Measurements from ENCODE around the gene POLR1A. TPM values are rescaled to one million over a fixed set of nuclear protein-coding genes. Genes with fewer than 3 reads are reported as not detected.
A peak's percentile ranks its signal among the peaks of the same experiment; 100 is the strongest.
"Not testable (repeated sequence)": the region's sequence is repeated elsewhere in the genome, so short reads cannot be mapped to it uniquely, and the experiment has no call there.

The POLR1A gene
- total RNA-seq, 1 donor from 2014 or later: 45.2 TPM

DNA sequence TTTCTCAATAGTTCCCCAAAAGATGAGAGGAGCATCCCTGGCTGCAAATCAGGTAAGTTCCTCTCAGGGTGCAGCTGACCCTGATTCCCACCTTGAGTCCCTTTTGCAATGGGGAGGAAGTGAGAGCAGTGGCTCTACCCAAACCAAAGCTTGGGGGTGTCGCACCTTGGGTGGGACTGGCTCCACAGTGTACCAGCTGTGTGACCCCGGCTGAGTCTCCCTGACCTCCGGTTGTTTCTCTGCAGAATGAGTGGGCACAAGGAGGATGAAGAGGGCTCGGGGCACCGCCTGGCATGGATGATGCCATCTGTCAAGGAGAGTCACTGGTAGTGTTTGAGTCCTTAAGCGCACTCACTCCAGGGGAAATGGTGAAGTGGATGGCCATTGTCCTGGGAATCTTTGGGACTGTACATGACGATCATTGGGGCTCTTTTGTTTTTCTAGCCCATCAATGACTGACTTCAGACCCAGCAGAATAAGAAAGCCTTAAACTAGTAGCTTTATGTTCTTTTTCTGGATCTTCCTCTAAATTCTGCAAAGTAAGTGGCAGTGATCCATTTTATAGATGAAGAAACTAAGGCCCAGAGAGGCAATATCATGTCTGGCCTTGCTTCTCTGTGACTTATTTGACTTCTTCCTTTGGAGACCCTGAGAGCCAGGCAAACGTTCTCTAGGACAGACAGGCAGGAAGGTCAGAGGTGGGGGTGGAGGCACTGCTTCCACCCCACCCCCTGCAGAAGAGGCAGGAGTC, 110.6 kb downstream of the POLR1A start:
- H3K4me1 Mint-ChIP-seq (ENCODE audit: low read depth, unreplicated experiment): peaks cover 40% of the 10 kb centered on the region

DNA sequence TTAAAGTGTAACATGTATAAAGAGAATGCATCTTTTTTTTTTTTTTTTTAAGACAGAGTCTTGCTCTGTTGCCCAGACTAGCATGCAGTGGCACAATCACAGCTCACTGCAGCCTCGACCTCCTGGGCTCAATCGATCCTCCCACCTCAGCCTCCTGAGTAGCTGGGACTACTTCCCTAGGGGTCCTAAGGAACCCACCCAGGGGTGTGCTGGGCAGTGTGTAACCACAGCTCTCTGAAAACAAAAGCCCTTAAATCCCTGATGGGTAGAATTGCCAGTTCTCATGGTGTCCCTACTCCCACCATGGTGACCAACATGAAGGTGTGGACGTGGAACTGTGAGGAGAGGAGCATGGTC, 111.3 kb downstream of the POLR1A start:
- Histone ChIP-seq H3K9me3 (ENCODE audit: insufficient read depth, low read depth, low read length) (no peaks in the 10 kb centered on the region), H2AFZ (ENCODE audit: low read depth, low read length) (no peak overlapping the region), H3K4me1 (ENCODE audit: insufficient read depth, low read length) (peaks cover 33% of the 10 kb centered on the region), H3K4me3 (ENCODE audit: insufficient read depth, low read depth, low read length) (no peak overlapping the region), H3K79me2 (ENCODE audit: insufficient read depth, low read length) (no peaks in the 10 kb centered on the region), H3K27me3 (ENCODE audit: insufficient read depth, low read length) (no peaks in the 10 kb centered on the region), H3K9ac (ENCODE audit: low read length) (no peak overlapping the region), H3K36me3 (ENCODE audit: insufficient read depth, low read length) (no peaks in the 10 kb centered on the region), H3K4me2 (ENCODE audit: low read length) (no peak overlapping the region), H3K27ac (ENCODE audit: low read depth, low read length) (no peak overlapping the region), H4K20me1 (ENCODE audit: insufficient read depth, low read length) (no peaks in the 10 kb centered on the region)
- no peak overlapping the region for H3K4me3 Mint-ChIP-seq (ENCODE audit: unreplicated experiment)
- TF ChIP-seq, protein P1, sequence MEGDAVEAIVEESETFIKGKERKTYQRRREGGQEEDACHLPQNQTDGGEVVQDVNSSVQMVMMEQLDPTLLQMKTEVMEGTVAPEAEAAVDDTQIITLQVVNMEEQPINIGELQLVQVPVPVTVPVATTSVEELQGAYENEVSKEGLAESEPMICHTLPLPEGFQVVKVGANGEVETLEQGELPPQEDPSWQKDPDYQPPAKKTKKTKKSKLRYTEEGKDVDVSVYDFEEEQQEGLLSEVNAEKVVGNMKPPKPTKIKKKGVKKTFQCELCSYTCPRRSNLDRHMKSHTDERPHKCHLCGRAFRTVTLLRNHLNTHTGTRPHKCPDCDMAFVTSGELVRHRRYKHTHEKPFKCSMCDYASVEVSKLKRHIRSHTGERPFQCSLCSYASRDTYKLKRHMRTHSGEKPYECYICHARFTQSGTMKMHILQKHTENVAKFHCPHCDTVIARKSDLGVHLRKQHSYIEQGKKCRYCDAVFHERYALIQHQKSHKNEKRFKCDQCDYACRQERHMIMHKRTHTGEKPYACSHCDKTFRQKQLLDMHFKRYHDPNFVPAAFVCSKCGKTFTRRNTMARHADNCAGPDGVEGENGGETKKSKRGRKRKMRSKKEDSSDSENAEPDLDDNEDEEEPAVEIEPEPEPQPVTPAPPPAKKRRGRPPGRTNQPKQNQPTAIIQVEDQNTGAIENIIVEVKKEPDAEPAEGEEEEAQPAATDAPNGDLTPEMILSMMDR (IDR thresholded peaks at IDR 0.05; ENCODE audit: insufficient read depth, low read depth, low read length): no peak
- TF ChIP-seq EZH2 (IDR thresholded peaks at IDR 0.05; ENCODE audit: insufficient read depth, low read length): no peak
- H3K36me3 Mint-ChIP-seq (ENCODE audit: low read depth, unreplicated experiment): no peaks in the 10 kb centered on the region
- FAIRE-seq (no peak), DNase-seq (ENCODE audit: low read depth) (no peak)
- H3K27me3 Mint-ChIP-seq (ENCODE audit: low read depth, unreplicated experiment): no peaks in the 10 kb centered on the region
- no peak overlapping the region for H3K27ac Mint-ChIP-seq (ENCODE audit: unreplicated experiment)
- H3K4me1 Mint-ChIP-seq (ENCODE audit: low read depth, unreplicated experiment): peaks cover 35% of the 10 kb centered on the region
- peaks cover 1% of the 10 kb centered on the region for H3K9me3 Mint-ChIP-seq (ENCODE audit: unreplicated experiment)

More for the DNA sequence above, 110.6 kb downstream of the POLR1A start:
- Mint-ChIP-seq H3K27ac (ENCODE audit: unreplicated experiment) (peak overlapping the region; percentile 30), H3K4me3 (ENCODE audit: unreplicated experiment) (no peak overlapping the region), H3K36me3 (ENCODE audit: low read depth, unreplicated experiment) (no peaks in the 10 kb centered on the region), H3K9me3 (ENCODE audit: unreplicated experiment) (peaks cover 2% of the 10 kb centered on the region), H3K27me3 (ENCODE audit: low read depth, unreplicated experiment) (no peaks in the 10 kb centered on the region)
- H3K36me3 ChIP-seq (ENCODE audit: insufficient read depth, low read length): no peaks in the 10 kb centered on the region
- no peaks in the 10 kb centered on the region for H3K79me2 ChIP-seq (ENCODE audit: insufficient read depth, low read length)
- peaks cover 39% of the 10 kb centered on the region for H3K4me1 ChIP-seq (ENCODE audit: insufficient read depth, low read length)
- H3K27ac ChIP-seq (ENCODE audit: low read depth, low read length): no peak overlapping the region
- no peak overlapping the region for H2AFZ ChIP-seq (ENCODE audit: low read depth, low read length)
- no peaks in the 10 kb centered on the region for H4K20me1 ChIP-seq (ENCODE audit: insufficient read depth, low read length)
- no peaks in the 10 kb centered on the region for H3K9me3 ChIP-seq (ENCODE audit: insufficient read depth, low read depth, low read length)
- no peak overlapping the region for H3K4me3 ChIP-seq (ENCODE audit: insufficient read depth, low read depth, low read length)
- no peaks in the 10 kb centered on the region for H3K27me3 ChIP-seq (ENCODE audit: insufficient read depth, low read length)
- no peak for FAIRE-seq
- no peak overlapping the region for H3K9ac ChIP-seq (ENCODE audit: low read length)
- no peak overlapping the region for H3K4me2 ChIP-seq (ENCODE audit: low read length)
- no peak for TF ChIP-seq EZH2 (IDR thresholded peaks at IDR 0.05; ENCODE audit: insufficient read depth, low read length)
- TF ChIP-seq, protein P1 (IDR thresholded peaks at IDR 0.05; ENCODE audit: insufficient read depth, low read depth, low read length): no peak
- no peak for DNase-seq (ENCODE audit: low read depth)

DNA sequence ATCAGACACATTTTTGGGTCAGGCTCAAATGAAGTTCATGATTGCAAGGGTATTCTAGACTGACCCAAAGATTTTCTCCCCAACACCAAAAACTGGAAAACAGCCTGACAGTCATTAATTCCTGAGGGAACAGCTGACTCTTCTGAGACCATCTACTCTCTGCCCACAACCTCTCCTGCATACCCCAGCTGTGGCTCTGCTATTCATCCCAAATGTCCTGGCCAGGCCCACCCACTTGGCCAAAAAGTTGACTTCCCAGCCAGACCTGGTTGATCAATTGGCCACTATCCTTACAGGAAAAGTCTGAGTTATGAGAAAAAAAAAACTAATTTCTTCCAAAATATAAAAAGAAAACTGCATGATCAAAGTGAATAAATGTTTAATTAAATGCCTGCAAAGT, 113.1 kb downstream of the POLR1A start:
- Histone ChIP-seq H3K4me1 (ENCODE audit: insufficient read depth, low read length) (peaks cover 16% of the 10 kb centered on the region), H3K4me2 (ENCODE audit: low read length) (no peak overlapping the region), H3K36me3 (ENCODE audit: insufficient read depth, low read length) (no peaks in the 10 kb centered on the region), H3K27ac (ENCODE audit: low read depth, low read length) (no peak overlapping the region), H3K79me2 (ENCODE audit: insufficient read depth, low read length) (no peaks in the 10 kb centered on the region), H3K27me3 (ENCODE audit: insufficient read depth, low read length) (no peaks in the 10 kb centered on the region), H2AFZ (ENCODE audit: low read depth, low read length) (no peak overlapping the region), H3K9me3 (ENCODE audit: insufficient read depth, low read depth, low read length) (no peaks in the 10 kb centered on the region), H3K4me3 (ENCODE audit: insufficient read depth, low read depth, low read length) (no peak overlapping the region), H3K9ac (ENCODE audit: low read length) (no peak overlapping the region), H4K20me1 (ENCODE audit: insufficient read depth, low read length) (no peaks in the 10 kb centered on the region)
- TF ChIP-seq EZH2 (IDR thresholded peaks at IDR 0.05; ENCODE audit: insufficient read depth, low read length): no peak
- TF ChIP-seq, protein P1 (IDR thresholded peaks at IDR 0.05; ENCODE audit: insufficient read depth, low read depth, low read length): no peak
- H3K27ac Mint-ChIP-seq (ENCODE audit: unreplicated experiment): no peak overlapping the region
- H3K9me3 Mint-ChIP-seq (ENCODE audit: unreplicated experiment): peaks cover 1% of the 10 kb centered on the region
- peaks cover 21% of the 10 kb centered on the region for H3K4me1 Mint-ChIP-seq (ENCODE audit: low read depth, unreplicated experiment)
- peaks cover 2% of the 10 kb centered on the region for H3K27me3 Mint-ChIP-seq (ENCODE audit: low read depth, unreplicated experiment)
- H3K36me3 Mint-ChIP-seq (ENCODE audit: low read depth, unreplicated experiment): no peaks in the 10 kb centered on the region
- DNase-seq (ENCODE audit: low read depth) (no peak), FAIRE-seq (no peak)
- no peak overlapping the region for H3K4me3 Mint-ChIP-seq (ENCODE audit: unreplicated experiment)

DNA sequence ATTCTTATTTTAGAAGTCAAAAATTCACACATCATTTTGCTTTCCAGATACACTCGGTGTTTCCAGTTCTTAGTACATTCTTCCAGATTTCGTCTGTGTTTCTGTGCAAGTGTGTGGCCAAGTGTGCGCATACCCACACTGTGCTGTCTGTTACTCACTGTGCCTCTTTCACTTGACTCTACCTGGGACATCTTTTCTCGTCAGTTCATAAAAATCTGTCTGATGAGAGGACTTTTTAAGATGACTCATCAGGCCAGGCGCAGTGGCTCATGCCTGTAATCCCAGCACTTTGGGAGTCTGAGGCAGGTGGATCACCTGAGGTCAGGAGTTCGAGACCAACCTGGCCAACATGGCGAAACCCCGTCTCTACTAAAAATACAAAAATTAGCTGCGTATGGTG, 113.6 kb downstream of the POLR1A start:
- H3K4me2 ChIP-seq (ENCODE audit: low read length); H4K20me1 ChIP-seq (ENCODE audit: insufficient read depth, low read length); H3K27me3 ChIP-seq (ENCODE audit: insufficient read depth, low read length); H3K36me3 ChIP-seq (ENCODE audit: insufficient read depth, low read length); H3K4me3 Mint-ChIP-seq (ENCODE audit: unreplicated experiment); H3K4me3 ChIP-seq (ENCODE audit: insufficient read depth, low read depth, low read length); H3K27ac Mint-ChIP-seq (ENCODE audit: unreplicated experiment); H3K9me3 ChIP-seq (ENCODE audit: insufficient read depth, low read depth, low read length); H3K9ac ChIP-seq (ENCODE audit: low read length); H3K27me3 Mint-ChIP-seq (ENCODE audit: low read depth, unreplicated experiment); DNase-seq (ENCODE audit: low read depth); H3K79me2 ChIP-seq (ENCODE audit: insufficient read depth, low read length); H2AFZ ChIP-seq (ENCODE audit: low read depth, low read length); FAIRE-seq; H3K36me3 Mint-ChIP-seq (ENCODE audit: low read depth, unreplicated experiment); H3K9me3 Mint-ChIP-seq (ENCODE audit: unreplicated experiment); H3K27ac ChIP-seq (ENCODE audit: low read depth, low read length): not testable (repeated sequence)
- peaks cover 16% of the 10 kb centered on the region for H3K4me1 Mint-ChIP-seq (ENCODE audit: low read depth, unreplicated experiment)
- H3K4me1 ChIP-seq (ENCODE audit: insufficient read depth, low read length): peaks cover 11% of the 10 kb centered on the region
